Muscle of leg (tissue), 11 donors: ENCODE measurements around the gene OSBPL5. TPM values are rescaled to one million over a fixed set of nuclear protein-coding genes. Genes with fewer than 3 reads are reported as not detected.

Experiments used
- DNase-seq: peaks from one replicate; pipeline ENCODE4 v3.0.0; 2013
- H3K27ac ChIP-seq: one replicate; pipeline ENCODE4 v1.5.1; 2013; ENCODE audit warnings: mild to moderate bottlenecking, low read length, control low read depth
- H3K27me3 ChIP-seq: one replicate; pipeline ENCODE4 v1.6.1; 2013; ENCODE audit warnings: low read length; ENCODE audit not compliant: control insufficient read depth, insufficient read depth
- H3K36me3 ChIP-seq: one replicate; pipeline ENCODE4 v1.6.1; 2013; ENCODE audit warnings: low read length; ENCODE audit not compliant: control insufficient read depth, insufficient read depth
- H3K4me1 ChIP-seq: one replicate; pipeline ENCODE4 v1.6.1; 2013; ENCODE audit warnings: low read length; ENCODE audit not compliant: control insufficient read depth, insufficient read depth
- H3K4me3 ChIP-seq: one replicate; pipeline ENCODE4 v1.5.1; 2013; ENCODE audit warnings: low read length, control low read depth
- H3K9me3 ChIP-seq: replicated peaks from 2 replicates; pipeline ENCODE4 v1.6.1; 2013; ENCODE audit warnings: low read depth, low read length; ENCODE audit not compliant: control insufficient read depth
- WGBS: methylation state at CpG from one replicate; pipeline ENCODE4 v1.1.5; 2013; ENCODE audit warnings: missing lambda C conversion rate; ENCODE audit not compliant: insufficient coverage; 5-methylcytosine and 5-hydroxymethylcytosine counted together
- polyA plus RNA-seq, 8 donors: library from polyadenylated mRNA; unstranded; fragments of 120-200 nt; gene quantifications; one replicate each; pipeline versions ENCODE4 v1.2.1 to v1.2.3, GENCODE V29; 2013; ENCODE audit warnings: inconsistent platforms in 1 of 8, low replicate concordance in 1 of 8; ENCODE audit not compliant: insufficient read length in 8 of 8, insufficient read depth in 1 of 8
- total RNA-seq: library from RNA; stranded (reverse); fragments of 120-200 nt; gene quantifications from one replicate; pipeline ENCODE4 v1.2.4, GENCODE V29; 2013

The OSBPL5 gene
- total and polyA plus RNA-seq, 9 donors, result 10.8 to 20.4 (median 16.2) TPM

DNA sequence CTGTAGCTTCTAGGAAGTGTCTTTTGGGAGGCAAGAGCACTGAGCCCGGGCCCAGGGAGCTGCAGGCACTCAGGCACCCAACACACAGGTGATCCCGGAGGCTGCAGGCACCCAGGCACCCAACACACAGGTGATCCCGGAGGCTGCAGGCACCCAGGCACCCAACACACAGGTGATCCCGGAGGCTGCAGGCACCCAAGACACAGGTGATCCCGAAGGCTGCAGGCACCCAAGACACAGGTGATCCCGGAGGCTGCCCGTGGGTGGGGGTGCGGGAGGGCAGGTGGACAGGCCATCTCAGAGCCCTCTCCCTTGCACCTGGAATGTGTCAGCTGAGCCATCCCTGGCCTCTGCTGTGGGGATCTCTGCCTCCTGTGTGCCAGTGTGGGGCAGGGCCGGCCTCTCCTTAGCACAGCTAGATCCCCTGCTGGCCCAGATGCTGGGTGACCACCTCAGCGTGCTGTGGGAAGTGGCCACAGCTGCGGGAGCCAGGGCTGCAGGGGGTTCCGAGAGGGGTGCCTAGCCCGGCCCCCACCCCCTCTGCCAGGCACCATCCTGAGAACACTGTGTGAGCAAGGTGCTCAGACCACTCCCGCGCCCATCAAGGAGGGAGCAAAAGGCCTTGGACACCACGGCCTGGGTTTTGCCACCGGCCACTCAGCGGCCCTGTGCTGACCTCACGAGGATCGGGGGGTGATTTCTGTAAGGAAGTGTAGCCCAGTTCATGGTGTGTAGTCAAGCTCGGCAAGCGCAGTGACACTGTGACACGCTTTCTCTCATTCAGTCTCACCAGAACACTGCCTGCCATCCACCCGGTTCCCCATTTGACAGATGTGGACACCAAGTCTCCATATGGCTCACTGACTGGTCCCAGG lies 39.3 kb upstream of the OSBPL5 start:
- H3K36me3 ChIP-seq, result no peaks in the 10 kb centered on the region
- H3K27me3 ChIP-seq, result peaks cover 53% of the 10 kb centered on the region
- WGBS, result 84% methylated on average over 21 of the region's 24 CpGs
- no peaks in the 10 kb centered on the region for H3K9me3 ChIP-seq
- H3K4me3 ChIP-seq, result no peak overlapping the region
- peaks cover 12% of the 10 kb centered on the region for H3K4me1 ChIP-seq
- no peak overlapping the region for H3K27ac ChIP-seq
- no peak for DNase-seq

DNA sequence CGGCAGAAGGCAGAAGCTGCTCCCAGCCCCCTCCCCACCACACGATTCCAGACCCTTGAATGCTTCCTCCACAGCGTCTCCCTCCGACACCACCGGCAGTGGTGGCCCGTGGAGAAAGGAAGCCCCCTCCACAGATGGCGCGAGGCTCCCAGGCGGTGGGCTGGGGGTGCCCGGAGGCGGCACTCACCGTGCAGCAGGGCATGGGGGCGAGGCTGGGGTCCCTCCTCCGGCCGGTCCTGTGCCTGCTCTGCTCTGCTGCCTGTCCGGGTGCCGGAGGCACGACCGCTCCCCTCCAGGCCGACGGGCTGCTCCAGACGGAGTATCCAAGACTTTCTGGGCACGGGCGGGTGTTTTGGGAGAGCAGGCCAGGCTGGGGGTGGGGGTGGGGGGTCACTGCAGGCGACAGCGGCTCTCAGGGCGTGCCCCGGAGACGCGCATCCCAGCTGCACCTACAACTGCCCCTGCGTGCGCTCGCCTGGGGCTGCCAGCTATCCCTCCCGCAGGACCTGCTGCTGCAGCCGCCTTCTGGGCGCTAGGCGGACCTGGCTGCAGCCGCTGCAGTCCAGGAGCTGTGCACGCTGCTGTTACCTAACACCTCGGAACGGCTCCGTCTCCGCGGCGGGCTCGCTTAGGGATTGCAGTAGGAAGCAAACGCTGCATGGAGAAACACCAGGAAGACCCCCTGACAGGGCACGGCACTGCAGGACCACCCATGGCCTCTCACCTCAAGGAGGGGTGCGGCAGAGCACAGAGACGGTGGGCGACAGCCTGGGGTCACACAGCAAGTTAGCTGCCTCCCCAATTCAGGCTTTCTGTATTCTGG lies 38.3 kb upstream of the OSBPL5 start:
- DNase-seq, result no peak
- WGBS, result 2% methylated on average over 44 of the region's 51 CpGs
- H3K27ac ChIP-seq, result no peak overlapping the region

DNA sequence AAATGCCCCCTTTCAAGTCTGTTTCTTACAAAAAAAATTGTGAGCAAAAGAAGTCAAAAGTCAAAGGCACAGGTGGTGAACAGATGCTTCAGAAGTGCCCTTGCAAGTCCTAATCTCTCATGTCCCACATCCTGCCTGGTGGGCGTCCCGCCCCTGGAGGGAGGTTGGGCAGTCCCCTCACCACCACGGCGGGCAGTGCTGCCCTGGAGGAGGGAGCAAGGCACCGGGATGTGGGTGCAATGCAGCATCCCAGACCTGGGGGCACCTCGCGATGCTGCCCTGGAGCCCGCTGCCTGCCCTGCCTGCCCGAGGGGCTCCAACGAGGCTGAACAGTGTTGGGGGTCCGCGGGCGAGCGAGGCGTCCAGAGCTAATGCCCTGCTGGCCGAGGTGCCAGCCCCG lies 37.6 kb upstream of the OSBPL5 start:
- WGBS, result 8% methylated on average over 15 of the region's 17 CpGs
- Histone ChIP-seq H3K4me1 (peaks cover 12% of the 10 kb centered on the region), H3K36me3 (no peaks in the 10 kb centered on the region), H3K27me3 (peaks cover 59% of the 10 kb centered on the region), H3K9me3 (no peaks in the 10 kb centered on the region), H3K27ac (no peak overlapping the region), H3K4me3 (no peak overlapping the region)
- DNase-seq, result no peak

More for the DNA sequence above, 38.3 kb upstream of the OSBPL5 start:
- Histone ChIP-seq H3K4me1 (peaks cover 12% of the 10 kb centered on the region), H3K4me3 (no peak overlapping the region), H3K9me3 (no peaks in the 10 kb centered on the region), H3K36me3 (no peaks in the 10 kb centered on the region), H3K27me3 (peaks cover 56% of the 10 kb centered on the region)

DNA sequence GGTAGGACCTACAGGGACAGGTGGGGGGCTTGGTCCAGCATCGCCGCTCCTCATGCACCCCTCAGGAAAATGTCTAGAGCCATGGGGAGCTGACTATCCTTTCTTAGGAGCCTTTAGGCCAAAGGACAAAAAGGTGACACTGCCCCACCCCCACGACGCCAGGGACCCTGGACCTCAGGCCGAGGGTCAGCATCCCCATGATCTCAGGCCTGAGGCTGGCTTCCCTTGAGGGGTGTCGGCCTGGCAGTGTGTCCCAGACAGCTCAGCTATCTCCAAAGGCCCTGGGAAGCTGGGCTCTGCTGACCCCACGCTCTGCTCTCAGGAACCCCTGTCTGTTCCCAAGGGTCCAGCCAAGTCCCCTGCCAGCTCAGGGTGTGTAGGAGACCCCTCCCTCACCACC lies 37.2 kb upstream of the OSBPL5 start:
- Histone ChIP-seq H3K9me3 (no peaks in the 10 kb centered on the region), H3K4me1 (peaks cover 12% of the 10 kb centered on the region), H3K36me3 (no peaks in the 10 kb centered on the region), H3K27ac (no peak overlapping the region), H3K4me3 (no peak overlapping the region), H3K27me3 (peaks cover 59% of the 10 kb centered on the region)
- WGBS, result 41% methylated on average over 3 of the region's 7 CpGs
- DNase-seq, result no peak

DNA sequence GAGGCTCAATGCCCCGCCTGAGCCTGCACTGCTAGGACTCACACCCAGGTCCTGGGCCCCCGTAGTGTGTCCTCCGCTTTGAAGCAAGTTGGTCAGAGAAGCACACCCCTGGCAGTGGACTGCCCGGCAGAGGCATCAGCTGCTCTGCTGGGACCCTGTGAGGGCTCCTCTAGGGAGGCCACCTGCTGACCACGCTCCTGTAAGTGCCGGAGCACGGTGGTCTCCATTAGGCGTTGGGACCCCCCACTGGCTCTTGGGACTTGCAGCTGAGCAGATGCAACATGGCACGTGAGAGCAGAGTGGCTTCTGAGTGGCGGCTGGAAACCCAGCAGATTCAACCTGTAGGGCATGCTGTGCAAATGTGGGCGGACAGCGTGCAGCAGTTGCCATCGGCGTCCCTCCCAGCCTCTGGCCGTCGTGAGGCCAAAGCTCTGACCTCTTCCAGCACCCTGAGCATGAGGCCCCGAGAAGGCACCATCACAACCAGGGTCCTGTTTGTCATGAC lies 36.6 kb upstream of the OSBPL5 start:
- no peak for DNase-seq
- Histone ChIP-seq H3K27ac (no peak overlapping the region), H3K36me3 (no peaks in the 10 kb centered on the region), H3K9me3 (no peaks in the 10 kb centered on the region), H3K4me1 (peaks cover 12% of the 10 kb centered on the region), H3K27me3 (peaks cover 59% of the 10 kb centered on the region), H3K4me3 (no peak overlapping the region)
- 60% methylated on average over 16 of the region's 17 CpGs for WGBS

DNA sequence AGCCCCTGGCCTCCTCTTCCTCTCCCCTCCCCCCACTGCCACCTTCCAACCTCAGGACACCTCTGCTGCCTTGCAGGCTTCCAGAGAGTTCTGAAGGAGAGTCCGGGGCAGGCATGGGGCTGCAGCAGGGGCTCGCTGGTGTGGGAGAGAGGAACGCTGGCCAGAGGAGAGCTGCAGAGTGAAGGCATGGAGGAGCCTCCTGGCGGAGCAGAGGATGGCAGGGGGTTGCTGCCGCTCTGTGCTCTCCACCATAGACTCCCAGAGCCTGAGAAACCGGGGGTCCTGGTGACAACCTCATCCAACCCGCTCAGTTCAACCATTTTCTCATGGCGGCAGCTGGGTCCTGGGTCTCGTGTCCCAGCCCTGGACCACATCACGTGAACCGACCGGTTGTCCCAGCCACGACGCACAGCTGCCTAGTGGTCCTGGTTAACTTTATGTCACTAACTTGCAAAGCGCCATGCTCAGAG lies 36.0 kb upstream of the OSBPL5 start:
- Histone ChIP-seq H3K9me3 (no peaks in the 10 kb centered on the region), H3K27ac (no peak overlapping the region), H3K27me3 (peaks cover 59% of the 10 kb centered on the region), H3K4me3 (no peak overlapping the region), H3K36me3 (no peaks in the 10 kb centered on the region), H3K4me1 (peaks cover 12% of the 10 kb centered on the region)
- no peak for DNase-seq
- 84% methylated on average over 13 of the region's 15 CpGs for WGBS

DNA sequence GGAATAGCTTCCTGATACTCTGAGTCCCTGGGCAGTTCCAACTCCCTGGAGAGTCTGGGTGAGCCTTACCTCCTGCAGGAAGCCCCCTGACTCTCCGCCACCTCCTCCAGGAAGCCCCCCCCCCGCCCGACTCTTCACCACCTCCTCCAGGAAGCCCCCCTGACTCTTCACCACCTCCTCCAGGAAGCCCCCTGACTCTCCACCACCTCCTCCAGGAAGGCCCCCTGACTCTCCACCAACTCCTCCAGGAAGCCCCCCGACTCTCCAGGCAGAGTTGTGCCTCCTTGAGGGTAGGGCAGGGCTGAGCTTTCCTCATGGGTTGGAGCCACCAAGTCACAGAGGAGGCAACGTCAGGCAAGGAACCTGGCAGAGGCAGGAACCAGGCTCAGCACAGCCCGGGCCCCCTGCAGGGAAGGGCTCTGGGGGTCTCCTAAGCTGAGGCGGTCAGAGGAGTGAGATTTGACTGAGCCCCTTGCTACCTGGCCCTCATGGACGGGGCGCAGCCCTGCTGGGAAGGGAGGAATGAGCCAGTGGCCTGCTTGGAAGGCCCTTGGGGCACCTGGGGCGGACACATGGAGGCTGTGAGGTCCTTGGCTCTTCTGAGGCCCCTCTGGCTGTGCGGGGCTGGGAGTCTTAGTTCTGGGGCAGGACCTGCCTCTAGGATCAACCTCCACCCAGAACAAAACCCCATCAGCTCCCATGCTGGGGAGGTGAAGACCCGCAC lies 35.4 kb upstream of the OSBPL5 start:
- Histone ChIP-seq H3K9me3 (no peaks in the 10 kb centered on the region), H3K4me1 (peaks cover 12% of the 10 kb centered on the region), H3K4me3 (no peak overlapping the region), H3K27ac (no peak overlapping the region), H3K36me3 (no peaks in the 10 kb centered on the region), H3K27me3 (peaks cover 59% of the 10 kb centered on the region)
- 55% methylated on average over 7 of the region's 12 CpGs for WGBS
- DNase-seq, result no peak

DNA sequence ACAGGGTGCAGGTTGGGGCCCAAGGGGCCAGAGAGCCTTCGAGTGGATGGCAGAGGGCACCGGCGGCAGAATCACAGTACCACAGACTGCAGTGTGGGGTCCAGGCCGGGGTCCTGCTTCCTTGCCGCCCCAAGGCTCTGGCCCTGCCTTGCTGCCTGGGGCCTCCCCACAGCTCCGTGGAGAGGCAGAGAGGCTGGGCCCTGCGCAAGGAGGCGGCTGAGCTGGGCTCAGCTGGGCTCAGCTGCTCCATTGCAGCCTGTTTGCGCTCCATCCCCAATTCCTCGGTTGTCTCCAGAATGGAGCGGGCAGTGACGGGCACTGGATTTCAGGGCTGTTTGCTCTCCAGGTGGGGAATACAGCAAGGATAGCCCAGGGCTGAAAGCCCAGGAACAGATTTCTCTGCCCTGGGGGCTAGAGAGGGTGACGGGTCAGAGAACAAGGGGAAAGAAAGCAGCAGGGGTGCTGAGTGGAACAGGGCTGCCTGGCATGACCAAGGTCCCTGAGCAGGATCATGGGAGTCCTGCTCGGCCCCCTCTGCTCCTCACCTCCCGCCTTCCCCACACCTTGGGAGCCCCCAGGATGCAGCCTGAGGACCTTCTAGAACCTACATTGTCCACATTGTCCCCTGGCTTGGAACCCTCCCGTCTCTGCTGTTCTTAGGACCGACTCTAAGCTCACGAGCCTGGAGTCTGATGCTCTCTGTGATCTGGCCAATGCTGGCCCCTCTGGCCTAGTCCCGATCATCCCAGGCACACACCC lies 34.6 kb upstream of the OSBPL5 start:
- Histone ChIP-seq H3K36me3 (no peaks in the 10 kb centered on the region), H3K4me3 (no peak overlapping the region), H3K27ac (no peak overlapping the region), H3K4me1 (peaks cover 9% of the 10 kb centered on the region), H3K9me3 (no peaks in the 10 kb centered on the region), H3K27me3 (peaks cover 54% of the 10 kb centered on the region)
- DNase-seq, result no peak
- WGBS, result 70% methylated on average over 17 of the region's 19 CpGs

DNA sequence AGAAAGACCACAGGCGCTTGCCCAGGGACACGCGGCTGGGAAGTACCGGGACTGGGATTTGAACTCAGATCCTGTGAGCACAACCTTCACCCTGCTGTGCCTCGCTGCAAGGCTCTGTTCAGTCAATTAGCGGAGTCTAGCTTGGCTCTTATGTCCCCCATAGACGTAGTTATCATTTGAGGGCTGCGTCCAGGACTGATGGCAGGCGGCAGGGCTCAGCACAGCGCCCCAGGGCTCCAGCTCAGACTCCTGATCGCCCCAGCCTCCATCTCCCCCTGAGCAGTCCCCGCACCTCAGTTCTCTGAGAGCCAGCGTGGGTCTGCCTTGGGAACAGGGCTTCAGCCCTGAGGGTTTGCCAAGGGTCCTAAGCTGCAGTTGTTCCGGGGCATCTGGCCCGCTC lies 33.7 kb upstream of the OSBPL5 start:
- H3K27me3 ChIP-seq, result peaks cover 45% of the 10 kb centered on the region
- no peak overlapping the region for H3K4me3 ChIP-seq
- no peaks in the 10 kb centered on the region for H3K9me3 ChIP-seq
- 93% methylated on average over 15 of the region's 15 CpGs for WGBS
- peaks cover 9% of the 10 kb centered on the region for H3K4me1 ChIP-seq
- no peak for DNase-seq
- H3K27ac ChIP-seq, result no peak overlapping the region
- no peaks in the 10 kb centered on the region for H3K36me3 ChIP-seq
